Measurements from ENCODE around the gene SAPCD1. TPM values are rescaled to one million over a fixed set of nuclear protein-coding genes. Genes with fewer than 3 reads are reported as not detected.

Gene SAPCD1
- total RNA-seq, 2 donors from 2014 or later: 1.7 to 8.9 TPM

DNA sequence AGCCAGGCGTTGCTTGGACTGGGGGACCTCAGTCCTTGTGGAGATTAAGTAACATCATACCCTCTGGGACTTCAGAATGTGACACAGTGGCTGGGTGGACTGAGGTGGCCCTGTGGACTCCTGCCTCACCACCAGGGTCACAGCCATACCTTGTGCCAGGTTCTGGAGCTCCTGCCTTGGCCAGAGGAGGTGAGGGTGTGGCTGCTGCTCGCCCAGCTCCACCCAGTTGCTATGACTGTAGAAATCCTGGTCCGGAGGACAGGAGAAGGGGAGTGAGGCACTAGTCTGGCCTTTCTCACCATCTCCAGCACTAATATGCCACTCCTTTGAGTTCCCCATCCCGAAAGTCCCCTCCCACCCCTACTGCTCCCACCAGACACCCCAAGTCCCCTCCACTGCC, 12.7 kb downstream of the SAPCD1 start:
- peak overlapping the region; percentile 33 for H3K27ac ChIP-seq
- H3K9ac ChIP-seq (ENCODE audit: low read depth in 2 of 2, low read length in 2 of 2): peak overlapping the region; percentile 45 to 51
- no peaks in the 10 kb centered on the region for H3K36me3 ChIP-seq
- no peak overlapping the region for H3K4me3 ChIP-seq
- H3K9me3 ChIP-seq: no peaks in the 10 kb centered on the region
- intact Hi-C loops (cut with DNase I): no loop called here
- H3K4me1 ChIP-seq: peaks cover 4% of the 10 kb centered on the region
- TF ChIP-seq, protein P1, sequence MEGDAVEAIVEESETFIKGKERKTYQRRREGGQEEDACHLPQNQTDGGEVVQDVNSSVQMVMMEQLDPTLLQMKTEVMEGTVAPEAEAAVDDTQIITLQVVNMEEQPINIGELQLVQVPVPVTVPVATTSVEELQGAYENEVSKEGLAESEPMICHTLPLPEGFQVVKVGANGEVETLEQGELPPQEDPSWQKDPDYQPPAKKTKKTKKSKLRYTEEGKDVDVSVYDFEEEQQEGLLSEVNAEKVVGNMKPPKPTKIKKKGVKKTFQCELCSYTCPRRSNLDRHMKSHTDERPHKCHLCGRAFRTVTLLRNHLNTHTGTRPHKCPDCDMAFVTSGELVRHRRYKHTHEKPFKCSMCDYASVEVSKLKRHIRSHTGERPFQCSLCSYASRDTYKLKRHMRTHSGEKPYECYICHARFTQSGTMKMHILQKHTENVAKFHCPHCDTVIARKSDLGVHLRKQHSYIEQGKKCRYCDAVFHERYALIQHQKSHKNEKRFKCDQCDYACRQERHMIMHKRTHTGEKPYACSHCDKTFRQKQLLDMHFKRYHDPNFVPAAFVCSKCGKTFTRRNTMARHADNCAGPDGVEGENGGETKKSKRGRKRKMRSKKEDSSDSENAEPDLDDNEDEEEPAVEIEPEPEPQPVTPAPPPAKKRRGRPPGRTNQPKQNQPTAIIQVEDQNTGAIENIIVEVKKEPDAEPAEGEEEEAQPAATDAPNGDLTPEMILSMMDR (IDR thresholded peaks at IDR 0.05): no peak
- DNase-seq: peak; percentile 80
- no peaks in the 10 kb centered on the region for H3K27me3 ChIP-seq

DNA sequence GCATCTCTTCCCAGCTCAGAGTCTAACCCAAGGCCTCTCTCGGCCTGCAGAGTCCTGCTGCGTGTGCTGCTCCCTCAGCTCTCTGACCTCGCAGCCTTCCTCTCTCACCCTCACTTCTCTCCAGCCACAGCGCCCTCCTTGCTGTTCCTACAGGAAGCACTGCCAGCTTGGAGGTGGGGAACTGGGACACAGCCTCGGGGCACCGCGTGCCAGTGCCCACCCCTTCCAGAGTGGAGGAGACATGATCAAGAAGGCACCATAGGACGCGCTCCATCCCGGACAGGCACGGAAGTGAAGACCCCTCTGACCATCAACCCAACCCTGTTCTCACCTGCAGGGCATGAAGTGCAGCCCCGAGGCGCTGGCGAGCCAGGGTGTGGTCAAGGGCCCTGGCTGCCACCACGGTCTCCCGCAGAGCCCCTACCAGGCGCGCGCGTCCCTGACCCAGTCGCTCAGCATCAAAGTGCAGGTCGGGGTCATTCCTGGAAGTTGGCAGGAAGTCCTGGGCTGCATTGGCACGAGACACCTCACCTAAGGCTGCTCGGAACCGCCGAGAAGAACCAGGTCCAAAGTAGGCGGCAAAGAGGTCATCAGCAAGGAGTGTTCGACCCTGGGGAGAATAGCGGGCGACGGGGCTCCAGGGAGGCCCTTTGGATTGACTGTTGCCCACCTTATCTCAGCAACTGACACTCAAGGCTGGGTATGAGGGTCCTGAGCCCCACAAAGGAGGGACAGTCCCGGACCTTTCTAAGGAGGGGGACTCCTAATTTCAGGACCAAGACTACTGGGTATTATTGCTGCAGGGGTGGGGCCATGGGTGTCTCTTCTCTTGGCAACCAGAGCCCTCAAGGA, 13.4 kb downstream of the SAPCD1 start:
- Histone ChIP-seq H3K36me3 (no peaks in the 10 kb centered on the region), H3K4me3 (no peak overlapping the region), H3K9ac (ENCODE audit: low read depth in 2 of 2, low read length in 2 of 2) (peak overlapping the region in 1 of 2 donors; percentile 84), H3K27ac (peak overlapping the region; percentile 33), H3K27me3 (no peaks in the 10 kb centered on the region), H3K4me1 (peaks cover 4% of the 10 kb centered on the region), H3K9me3 (no peaks in the 10 kb centered on the region)
- TF ChIP-seq, protein P1 (IDR thresholded peaks at IDR 0.05): no peak
- intact Hi-C loops (cut with DNase I): no loop called here
- DNase-seq: no peak

DNA sequence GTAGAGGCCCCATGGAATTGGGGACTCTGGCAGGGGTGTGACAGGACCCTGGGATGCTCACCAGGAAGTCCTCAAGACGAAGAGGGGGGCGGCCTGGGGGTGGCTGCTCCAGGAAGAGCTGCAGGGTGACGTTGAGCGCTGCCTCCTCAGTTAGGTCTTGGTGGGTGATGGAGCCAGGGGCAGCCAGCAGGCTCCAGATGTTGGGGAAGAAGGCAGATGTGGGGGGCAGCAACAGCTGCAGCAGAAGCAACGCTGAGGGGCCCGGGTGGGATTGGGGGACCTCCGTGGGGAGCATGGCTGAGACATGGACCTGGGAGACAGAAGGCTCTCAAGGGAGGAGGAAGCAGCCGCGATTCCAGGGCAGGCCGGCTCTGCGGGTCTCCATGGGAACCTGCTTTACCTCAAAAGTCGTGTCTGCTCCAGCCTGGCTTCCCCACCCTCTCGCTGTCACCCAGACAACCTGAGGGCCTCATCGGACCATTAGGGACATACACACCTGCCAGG, 14.1 kb downstream of the SAPCD1 start:
- H3K27ac ChIP-seq: peak overlapping the region; percentile 61
- no peaks in the 10 kb centered on the region for H3K36me3 ChIP-seq
- no peaks in the 10 kb centered on the region for H3K27me3 ChIP-seq
- H3K9me3 ChIP-seq: no peaks in the 10 kb centered on the region
- intact Hi-C loops (cut with DNase I): no loop called here
- H3K4me1 ChIP-seq: peaks cover 4% of the 10 kb centered on the region
- peak overlapping the region; percentile 9 to 84 for H3K9ac ChIP-seq (ENCODE audit: low read depth in 2 of 2, low read length in 2 of 2)
- no peak overlapping the region for H3K4me3 ChIP-seq
- TF ChIP-seq, protein P1 (IDR thresholded peaks at IDR 0.05): no peak
- DNase-seq: peak; percentile 52

DNA sequence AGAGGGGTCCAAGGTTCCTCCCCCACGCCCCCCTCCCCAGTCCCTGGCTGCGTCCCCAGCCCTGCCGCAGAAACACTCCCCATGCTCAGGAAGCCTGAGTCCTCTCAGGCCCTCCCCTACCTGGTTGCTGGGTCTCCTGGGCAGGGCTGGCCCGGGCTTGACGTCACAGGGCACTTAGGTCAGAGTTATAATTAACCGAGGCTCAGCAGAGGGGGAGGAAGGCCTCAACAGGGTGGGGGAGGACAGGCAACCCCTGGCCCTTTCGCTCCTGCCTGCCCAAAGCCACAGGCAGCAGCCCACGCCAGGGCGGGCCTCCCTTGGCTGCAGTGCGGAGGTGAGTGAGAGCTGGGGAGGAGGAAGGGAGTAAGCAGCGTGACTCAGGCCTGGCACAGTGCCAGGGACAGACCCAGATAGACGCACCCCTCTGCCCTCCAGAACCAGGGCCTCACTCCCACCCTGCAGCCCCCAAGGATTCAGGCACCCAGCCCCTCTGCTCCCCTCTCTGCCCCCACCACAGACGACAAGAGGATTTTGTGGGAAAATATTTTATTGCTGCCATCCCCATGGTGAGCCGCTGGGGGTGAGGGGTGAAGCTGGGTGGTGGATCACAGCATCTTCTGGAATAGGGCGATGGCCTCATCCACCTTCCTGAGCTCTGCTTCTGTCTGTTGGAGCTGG, 14.7 kb downstream of the SAPCD1 start, which contains the start of gene VWA7:
TSS of gene VWA7 (minus strand) at position 340 of the 678 bp plus-strand sequence. CDS start 549 bp downstream, outside the sequence.
- TF ChIP-seq, protein P1 (IDR thresholded peaks at IDR 0.05): no peak
- no peak within 1 kb of the TSS for H3K4me3 ChIP-seq
- peak within 1 kb of the TSS; percentile 61 for H3K27ac ChIP-seq
- H3K9ac ChIP-seq (ENCODE audit: low read depth in 2 of 2, low read length in 2 of 2): peak within 1 kb of the TSS; percentile 9 to 84
- H3K36me3 ChIP-seq: no peaks in the 10 kb centered on the region
- peaks cover 4% of the 10 kb centered on the region for H3K4me1 ChIP-seq
- DNase-seq: peak; percentile 80
- intact Hi-C loops (cut with DNase I): no loop called here
- no peaks in the 10 kb centered on the region for H3K9me3 ChIP-seq
- H3K27me3 ChIP-seq: no peaks in the 10 kb centered on the region

DNA sequence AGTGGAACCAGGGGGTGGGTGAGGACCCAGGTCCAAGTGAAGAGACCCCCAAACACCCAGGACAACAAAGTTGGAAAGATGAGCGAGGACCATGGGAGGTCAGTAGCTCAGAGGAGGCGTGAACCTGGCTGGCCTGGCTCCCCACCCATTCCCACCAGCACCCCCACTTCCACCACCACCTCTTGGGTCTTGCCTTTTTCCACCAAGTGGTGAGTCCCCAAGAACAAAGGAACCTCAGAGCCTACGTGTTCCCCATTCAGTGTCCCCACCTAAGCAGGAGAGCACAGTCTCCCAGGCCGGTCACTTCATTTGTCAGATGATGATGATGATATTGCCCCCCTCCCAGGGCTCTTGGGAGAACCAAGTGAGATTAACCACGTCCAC, 15.2 kb downstream of the SAPCD1 start:
- Histone ChIP-seq H3K36me3 (no peaks in the 10 kb centered on the region), H3K27ac (peak overlapping the region; percentile 61), H3K4me1 (peaks cover 4% of the 10 kb centered on the region), H3K4me3 (no peak overlapping the region), H3K9me3 (no peaks in the 10 kb centered on the region), H3K27me3 (no peaks in the 10 kb centered on the region), H3K9ac (ENCODE audit: low read depth in 2 of 2, low read length in 2 of 2) (peak overlapping the region in 1 of 2 donors; percentile 84)
- no peak for DNase-seq
- TF ChIP-seq, protein P1 (IDR thresholded peaks at IDR 0.05): no peak
- intact Hi-C loops (cut with DNase I): no loop called here
